ENCODE measurements around the gene NARS2. TPM values are rescaled to one million over a fixed set of nuclear protein-coding genes. Genes with fewer than 3 reads are reported as not detected.

Gene NARS2
- total RNA-seq, 1 experiment from 2014 or later = 46.7 TPM

DNA sequence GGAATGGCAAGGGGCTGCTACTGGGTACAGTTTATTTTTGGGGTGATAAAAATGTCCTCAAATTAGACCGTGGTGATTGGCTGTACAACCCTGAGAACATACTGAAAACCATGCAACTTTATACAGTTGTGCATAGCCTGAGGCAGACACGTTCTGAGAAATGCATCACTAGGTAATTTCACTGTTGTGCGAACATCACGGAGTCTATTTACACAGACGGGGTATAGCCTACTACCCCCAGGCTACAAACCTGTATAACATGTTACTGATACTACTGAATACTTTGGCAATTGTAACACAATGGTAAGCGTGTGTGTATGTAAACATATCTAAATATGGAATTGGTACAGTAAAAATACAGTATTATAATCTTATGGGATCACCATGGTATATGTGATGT is 23.6 kb downstream of the NARS2 start:
- POLR2A ChIA-PET (ENCODE audit: low non-redundant PET) = no interaction called here
- peaks cover 2% of the 10 kb centered on the region for H3K36me3 ChIP-seq (ENCODE audit: insufficient read depth, low read length, poor library complexity, severe bottlenecking)
- no TSS peak for BruUV-seq (replicated peaks)
- no peaks in the 10 kb centered on the region for H3K4me1 ChIP-seq (ENCODE audit: insufficient read depth, low read length, poor library complexity, severe bottlenecking)
- H3K4me3 ChIP-seq (ENCODE audit: low read depth, low read length, poor library complexity, severe bottlenecking) = no peak overlapping the region
- H3K27ac ChIP-seq (ENCODE audit: low read depth, low read length, poor library complexity, severe bottlenecking) = no peak overlapping the region
- intact Hi-C loops (cut with micrococcal nuclease; ENCODE audit: unreplicated experiment) = no loop called here
- DNase-seq (ENCODE audit: low spot score) = no peak
- CTCF ChIA-PET = no interaction called here
- TF ChIP-seq, protein P1, sequence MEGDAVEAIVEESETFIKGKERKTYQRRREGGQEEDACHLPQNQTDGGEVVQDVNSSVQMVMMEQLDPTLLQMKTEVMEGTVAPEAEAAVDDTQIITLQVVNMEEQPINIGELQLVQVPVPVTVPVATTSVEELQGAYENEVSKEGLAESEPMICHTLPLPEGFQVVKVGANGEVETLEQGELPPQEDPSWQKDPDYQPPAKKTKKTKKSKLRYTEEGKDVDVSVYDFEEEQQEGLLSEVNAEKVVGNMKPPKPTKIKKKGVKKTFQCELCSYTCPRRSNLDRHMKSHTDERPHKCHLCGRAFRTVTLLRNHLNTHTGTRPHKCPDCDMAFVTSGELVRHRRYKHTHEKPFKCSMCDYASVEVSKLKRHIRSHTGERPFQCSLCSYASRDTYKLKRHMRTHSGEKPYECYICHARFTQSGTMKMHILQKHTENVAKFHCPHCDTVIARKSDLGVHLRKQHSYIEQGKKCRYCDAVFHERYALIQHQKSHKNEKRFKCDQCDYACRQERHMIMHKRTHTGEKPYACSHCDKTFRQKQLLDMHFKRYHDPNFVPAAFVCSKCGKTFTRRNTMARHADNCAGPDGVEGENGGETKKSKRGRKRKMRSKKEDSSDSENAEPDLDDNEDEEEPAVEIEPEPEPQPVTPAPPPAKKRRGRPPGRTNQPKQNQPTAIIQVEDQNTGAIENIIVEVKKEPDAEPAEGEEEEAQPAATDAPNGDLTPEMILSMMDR (conservative IDR thresholded peaks at IDR 0.05; ENCODE audit: low read depth, low read length) = no peak
- no peak for TF ChIP-seq EZH2 (IDR thresholded peaks at IDR 0.05; ENCODE audit: borderline replicate concordance, low read depth, low read length, poor library complexity, severe bottlenecking)
- no peaks in the 10 kb centered on the region for H3K9me3 ChIP-seq (ENCODE audit: low read depth, low read length, poor library complexity, severe bottlenecking)
- no peaks in the 10 kb centered on the region for H3K27me3 ChIP-seq (replicated peaks; ENCODE audit: insufficient read depth, low read depth, low read length, poor library complexity)

DNA sequence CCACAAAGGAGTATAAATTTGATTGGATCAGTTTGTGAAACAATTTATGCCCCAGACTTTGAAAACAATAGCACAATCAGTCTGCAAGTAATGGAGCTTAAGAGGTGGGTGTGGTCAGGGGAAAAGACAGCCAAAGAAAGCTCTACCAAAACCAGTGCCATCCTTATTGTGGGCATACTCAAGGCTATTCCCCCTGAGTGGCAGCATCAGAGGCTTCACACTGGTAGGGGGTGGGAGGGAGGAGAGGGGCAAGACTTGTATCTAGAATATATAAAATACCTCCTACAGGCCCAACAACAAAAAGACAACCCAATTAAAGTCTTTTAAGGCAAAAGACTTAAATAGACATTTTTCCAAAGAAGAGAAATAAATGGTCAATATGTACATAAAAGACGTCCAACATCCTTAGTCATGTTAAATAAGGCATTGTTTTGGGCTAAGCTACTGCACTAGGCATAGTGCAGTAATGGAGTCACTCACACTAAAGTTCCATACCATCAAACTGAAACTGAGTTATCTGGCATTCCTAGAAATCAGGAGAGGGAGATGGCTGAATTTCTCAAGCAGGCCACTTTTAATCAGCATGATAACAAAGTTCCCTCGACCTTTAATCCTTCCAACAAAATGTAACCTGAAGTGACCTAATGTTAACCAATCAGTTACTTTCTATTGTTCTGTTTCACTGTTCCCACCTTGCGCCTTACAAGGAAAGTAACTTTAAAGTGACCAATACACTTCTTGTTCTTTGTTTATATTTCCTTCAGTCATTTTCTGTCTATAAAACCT is 24.8 kb downstream of the NARS2 start:
- intact Hi-C loops (cut with micrococcal nuclease; ENCODE audit: unreplicated experiment) = no loop called here
- CTCF ChIA-PET = interaction anchor here (0.6 kb wide), 1 partner anchor 117 kb away, joined by 5 read pairs; no protein-coding TSS in a partner anchor
- H3K27me3 ChIP-seq (replicated peaks; ENCODE audit: insufficient read depth, low read depth, low read length, poor library complexity) = no peaks in the 10 kb centered on the region
- H3K27ac ChIP-seq (ENCODE audit: low read depth, low read length, poor library complexity, severe bottlenecking) = no peak overlapping the region
- H3K36me3 ChIP-seq (ENCODE audit: insufficient read depth, low read length, poor library complexity, severe bottlenecking) = no peaks in the 10 kb centered on the region
- no peaks in the 10 kb centered on the region for H3K9me3 ChIP-seq (ENCODE audit: low read depth, low read length, poor library complexity, severe bottlenecking)
- no peak for DNase-seq (ENCODE audit: low spot score)
- TF ChIP-seq EZH2 (IDR thresholded peaks at IDR 0.05; ENCODE audit: borderline replicate concordance, low read depth, low read length, poor library complexity, severe bottlenecking) = no peak
- TF ChIP-seq, protein P1 (conservative IDR thresholded peaks at IDR 0.05; ENCODE audit: low read depth, low read length) = no peak
- BruUV-seq (replicated peaks) = no TSS peak
- no peaks in the 10 kb centered on the region for H3K4me1 ChIP-seq (ENCODE audit: insufficient read depth, low read length, poor library complexity, severe bottlenecking)
- POLR2A ChIA-PET (ENCODE audit: low non-redundant PET) = no interaction called here
- no peak overlapping the region for H3K4me3 ChIP-seq (ENCODE audit: low read depth, low read length, poor library complexity, severe bottlenecking)

DNA sequence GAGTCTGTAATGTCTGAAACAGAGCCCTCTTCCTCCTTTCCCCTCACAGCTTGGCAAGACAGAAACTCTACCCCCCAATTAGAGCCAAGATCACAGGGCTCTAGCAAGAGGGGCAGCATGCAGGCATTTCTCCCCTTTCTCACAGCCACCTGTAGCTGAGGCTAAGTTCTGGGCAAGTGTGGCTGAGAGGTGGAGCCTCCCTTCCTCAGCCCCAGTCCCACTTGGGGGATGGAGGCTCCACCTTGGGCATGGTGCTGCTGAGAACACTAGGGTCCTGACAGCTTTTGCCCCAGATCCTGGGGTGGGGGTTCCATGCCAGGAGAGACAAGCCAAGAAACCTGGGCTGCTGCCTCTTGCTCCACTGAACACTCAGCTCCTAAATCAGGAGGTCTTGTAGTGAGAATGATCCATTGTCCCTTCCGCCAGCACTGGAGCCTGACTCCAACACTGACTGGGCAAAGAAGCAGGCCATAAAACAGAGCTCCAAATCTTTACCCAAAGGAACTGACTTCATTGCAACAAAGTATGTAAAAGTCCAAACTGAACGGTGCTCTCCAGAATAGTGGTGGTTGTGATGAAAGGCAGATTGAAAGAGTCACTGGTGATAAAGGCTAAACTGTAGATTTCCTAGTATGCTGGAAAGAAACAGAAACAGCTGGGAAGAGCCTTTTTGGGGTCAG is 25.6 kb downstream of the NARS2 start:
- H3K4me1 ChIP-seq (ENCODE audit: insufficient read depth, low read length, poor library complexity, severe bottlenecking) = no peaks in the 10 kb centered on the region
- no peak for DNase-seq (ENCODE audit: low spot score)
- H3K27ac ChIP-seq (ENCODE audit: low read depth, low read length, poor library complexity, severe bottlenecking) = no peak overlapping the region
- ChIA-PET CTCF (no interaction called here), POLR2A (ENCODE audit: low non-redundant PET) (no interaction called here)
- TF ChIP-seq, protein P1 (conservative IDR thresholded peaks at IDR 0.05; ENCODE audit: low read depth, low read length) = no peak
- TF ChIP-seq EZH2 (IDR thresholded peaks at IDR 0.05; ENCODE audit: borderline replicate concordance, low read depth, low read length, poor library complexity, severe bottlenecking) = no peak
- no peaks in the 10 kb centered on the region for H3K9me3 ChIP-seq (ENCODE audit: low read depth, low read length, poor library complexity, severe bottlenecking)
- H3K27me3 ChIP-seq (replicated peaks; ENCODE audit: insufficient read depth, low read depth, low read length, poor library complexity) = no peaks in the 10 kb centered on the region
- BruUV-seq (replicated peaks) = no TSS peak
- intact Hi-C loops (cut with micrococcal nuclease; ENCODE audit: unreplicated experiment) = no loop called here
- H3K36me3 ChIP-seq (ENCODE audit: insufficient read depth, low read length, poor library complexity, severe bottlenecking) = no peaks in the 10 kb centered on the region
- H3K4me3 ChIP-seq (ENCODE audit: low read depth, low read length, poor library complexity, severe bottlenecking) = no peak overlapping the region
